AG09309 (cell line): Measurements from ENCODE around the gene AP2A2.

Experiments
- DNase-seq: peaks from one replicate; pipeline ENCODE4 v3.0.0-alpha.2; 2010; ENCODE audit warnings: low read depth
- H3K4me3 ChIP-seq: 2 replicates; pipeline ENCODE4 v1.5.1; 2011; ENCODE audit warnings: mild to moderate bottlenecking, low read depth, low read length, moderate library complexity; ENCODE audit not compliant: control insufficient read depth
- CTCF ChIP-seq: IDR thresholded peaks from 2 replicates; pipeline ENCODE4 v1.5.1; 2011; ENCODE audit warnings: mild to moderate bottlenecking, low read depth, low read length, inconsistent platforms; ENCODE audit not compliant: insufficient read depth, control insufficient read depth; ENCODE audit errors: missing control alignments

Gene AP2A2

GRCh38 chr11:1039481-1040427, 114.1 kb downstream of the AP2A2 start:
- TF ChIP-seq CTCF: no peak
- H3K4me3 ChIP-seq: no peak overlapping the region
- no peak for DNase-seq

GRCh38 chr11:1040428-1041148, 114.9 kb downstream of the AP2A2 start:
- DNase-seq: no peak
- H3K4me3 ChIP-seq: no peak overlapping the region

GRCh38 chr11:1041149-1041467, 115.4 kb downstream of the AP2A2 start:
- H3K4me3 ChIP-seq: no peak overlapping the region
- no peak for DNase-seq
- no peak for TF ChIP-seq CTCF

More at GRCh38 chr11:1040428-1041148, 114.9 kb downstream of the AP2A2 start:
- no peak for TF ChIP-seq CTCF

- H3K4me3 ChIP-seq: no peak overlapping the region
- TF ChIP-seq CTCF: no peak
- no peak for DNase-seq
Observed at GRCh38 chr11:1041471-1041870, 115.8 kb downstream of the AP2A2 start.

- no peak for DNase-seq
- H3K4me3 ChIP-seq: no peak overlapping the region
- TF ChIP-seq CTCF: no peak
Observed at GRCh38 chr11:1041936-1042608, 116.4 kb downstream of the AP2A2 start.
